Small intestine (tissue), 7 donors: Measurements from ENCODE around the gene CHML. TPM values are rescaled to one million over a fixed set of nuclear protein-coding genes. Genes with fewer than 3 reads are reported as not detected.
"Not testable (repeated sequence)": the region's sequence is repeated elsewhere in the genome, so short reads cannot be mapped to it uniquely, and the experiment has no call there.

Experiments used
- DNase-seq, 2 donors: peaks; one replicate each; pipeline versions ENCODE4 v3.0.0 to v3.0.0-alpha.2; 2013
- FAIRE-seq: peaks from 2 replicates; lab custom pipeline; 2012; peaks lifted over from hg19 to GRCh38; lab: Jason Lieb, UNC
- H3K27ac ChIP-seq, 3 donors: one replicate each; pipeline ENCODE4 v1.5.1; 2013; ENCODE audit warnings: low read length in 2 of 3, mild to moderate bottlenecking in 2 of 3, control low read depth in 1 of 3, inconsistent platforms in 1 of 3, low read depth in 1 of 3, moderate library complexity in 1 of 3
- H3K27me3 ChIP-seq, 3 donors: one replicate each; pipeline ENCODE4 v1.6.1; 2013; ENCODE audit warnings: low read length in 3 of 3, inconsistent platforms in 1 of 3; ENCODE audit not compliant: control insufficient read depth in 3 of 3, insufficient read depth in 3 of 3
- H3K36me3 ChIP-seq, 3 donors: one replicate each; pipeline ENCODE4 v1.6.1; 2013; ENCODE audit warnings: low read length in 3 of 3, inconsistent platforms in 1 of 3, low read depth in 1 of 3, mild to moderate bottlenecking in 1 of 3, moderate library complexity in 1 of 3; ENCODE audit not compliant: control insufficient read depth in 3 of 3, insufficient read depth in 2 of 3
- H3K4me1 ChIP-seq, 3 donors: one replicate each; pipeline ENCODE4 v1.6.1; 2013; ENCODE audit warnings: low read length in 2 of 3, inconsistent platforms in 1 of 3, low read depth in 1 of 3, mild to moderate bottlenecking in 1 of 3, moderate library complexity in 1 of 3; ENCODE audit not compliant: control insufficient read depth in 3 of 3, insufficient read depth in 2 of 3
- H3K4me3 ChIP-seq, 3 donors: one replicate each; pipeline ENCODE4 v1.5.1; 2013; ENCODE audit warnings: low read length in 3 of 3, control low read depth in 1 of 3, inconsistent platforms in 1 of 3, low read depth in 1 of 3, mild to moderate bottlenecking in 1 of 3, moderate library complexity in 1 of 3
- H3K9me3 ChIP-seq, 2 donors: one replicate each; pipeline ENCODE4 v1.6.1; 2013; ENCODE audit warnings: low read depth in 1 of 2, low read length in 1 of 2; ENCODE audit not compliant: control insufficient read depth in 2 of 2, insufficient read depth in 1 of 2
- WGBS, 3 donors: extraction: QIAGEN DNeasy Blood & Tissue Kit; methylation state at CpG; one replicate each; pipeline ENCODE4 v1.1.7; 2013; 5-methylcytosine and 5-hydroxymethylcytosine counted together
- polyA plus RNA-seq, 4 donors: library from polyadenylated mRNA; stranded (reverse) in 3 of 4; unstranded in 1 of 4; fragments of 200-250 nt in 3 of 4; fragments of 120-200 nt in 1 of 4; gene quantifications; one replicate each; pipeline versions ENCODE4 v1.2.1 to v1.2.3, GENCODE V29; 2013
- donor health status: healthy with polysubstance abuse.
- donor health status: control.
- donor health status: control.
- donor health status: Bipolar disorder and iron deficiency.
- donor health status: healthy.

CHML gene
- polyA plus RNA-seq, 4 donors: 1.3 to 16.0 (median 2.2) TPM

GRCh38 chr1:241678536-241678935 is 38.4 kb upstream of the CHML start:
- H3K27ac ChIP-seq: no peak overlapping the region
- no peak for DNase-seq
- WGBS, 3 donors: 69 to 89% (median 79%) methylated on average over 2 of the region's 2 CpGs
- no peak overlapping the region for H3K4me3 ChIP-seq
- no peaks in the 10 kb centered on the region for H3K9me3 ChIP-seq
- H3K27me3 ChIP-seq: no peaks in the 10 kb centered on the region
- FAIRE-seq: no peak
- no peaks in the 10 kb centered on the region for H3K36me3 ChIP-seq
- no peaks in the 10 kb centered on the region for H3K4me1 ChIP-seq

- FAIRE-seq (no peak), DNase-seq (peak; percentile 1 to 13)
- H3K4me3 ChIP-seq: no peak overlapping the region
- H3K27me3 ChIP-seq: peaks cover 0 to 3% (median 0%) of the 10 kb centered on the region in 3 donors
- no peaks in the 10 kb centered on the region for H3K4me1 ChIP-seq
- 20 to 59% (median 21%) methylated on average over 5 of the region's 5 CpGs for WGBS, 3 donors
- H3K9me3 ChIP-seq: no peaks in the 10 kb centered on the region
- H3K27ac ChIP-seq: peak overlapping the region in 1 of 3 donors; percentile 65
- no peaks in the 10 kb centered on the region for H3K36me3 ChIP-seq
Observed at GRCh38 chr1:241677201-241677600, 37.0 kb upstream of the CHML start.

GRCh38 chr1:241675983-241676382 is 35.8 kb upstream of the CHML start:
- 68 to 75% (median 69%) methylated on average over 4 of the region's 4 CpGs for WGBS, 3 donors
- FAIRE-seq (no peak), DNase-seq (no peak)
- H3K4me3 ChIP-seq: no peak overlapping the region
- H3K36me3 ChIP-seq: no peaks in the 10 kb centered on the region
- no peaks in the 10 kb centered on the region for H3K4me1 ChIP-seq
- H3K27ac ChIP-seq: no peak overlapping the region
- H3K27me3 ChIP-seq: peaks cover 0 to 3% (median 0%) of the 10 kb centered on the region in 3 donors
- no peaks in the 10 kb centered on the region for H3K9me3 ChIP-seq

GRCh38 chr1:241674805-241675384 is 34.7 kb upstream of the CHML start:
- WGBS, 3 donors: 96 to 98% (median 97%) methylated on average over 1 of the region's 1 CpG
- no peak for FAIRE-seq
- Histone ChIP-seq H3K27ac (no peak overlapping the region), H3K4me3 (no peak overlapping the region), H3K27me3 (peaks cover 0 to 3% (median 0%) of the 10 kb centered on the region in 3 donors), H3K4me1 (no peaks in the 10 kb centered on the region), H3K9me3 (no peaks in the 10 kb centered on the region), H3K36me3 (no peaks in the 10 kb centered on the region)
- no peak for DNase-seq

GRCh38 chr1:241672301-241672700 is 32.1 kb upstream of the CHML start:
- FAIRE-seq (no peak), DNase-seq (no peak)
- H3K27ac ChIP-seq: no peak overlapping the region
- no peak overlapping the region for H3K4me3 ChIP-seq
- H3K36me3 ChIP-seq: no peaks in the 10 kb centered on the region
- no peaks in the 10 kb centered on the region for H3K9me3 ChIP-seq
- 48 to 66% (median 53%) methylated on average over 1 of the region's 1 CpG for WGBS, 3 donors
- H3K4me1 ChIP-seq: no peaks in the 10 kb centered on the region
- peaks cover 0 to 3% (median 0%) of the 10 kb centered on the region in 3 donors for H3K27me3 ChIP-seq

GRCh38 chr1:241666419-241666818 is 26.2 kb upstream of the CHML start:
- H3K36me3 ChIP-seq: no peaks in the 10 kb centered on the region
- H3K27me3 ChIP-seq: no peaks in the 10 kb centered on the region
- H3K27ac ChIP-seq: no peak overlapping the region
- H3K4me1 ChIP-seq: no peaks in the 10 kb centered on the region
- FAIRE-seq (no peak), DNase-seq (no peak)
- WGBS, 3 donors: 86 to 92% (median 87%) methylated on average over 3 of the region's 3 CpGs
- no peaks in the 10 kb centered on the region for H3K9me3 ChIP-seq
- no peak overlapping the region for H3K4me3 ChIP-seq

GRCh38 chr1:241660424-241660972 is 20.3 kb upstream of the CHML start:
- DNase-seq (no peak), FAIRE-seq (no peak)
- Histone ChIP-seq H3K9me3 (peaks cover 0 to 2% of the 10 kb centered on the region in 2 donors), H3K27me3 (no peaks in the 10 kb centered on the region), H3K36me3 (no peaks in the 10 kb centered on the region), H3K4me1 (no peaks in the 10 kb centered on the region), H3K27ac (no peak overlapping the region), H3K4me3 (no peak overlapping the region)
- 81 to 92% (median 89%) methylated on average over 5 of the region's 5 CpGs for WGBS, 3 donors

- WGBS, 3 donors: 91 to 92% (median 91%) methylated on average over 2 of the region's 2 CpGs
- not testable (repeated sequence) for H3K9me3 ChIP-seq, H3K4me3 ChIP-seq, H3K27me3 ChIP-seq, H3K36me3 ChIP-seq, H3K27ac ChIP-seq, DNase-seq, FAIRE-seq, H3K4me1 ChIP-seq
Observed at GRCh38 chr1:241659016-241659415, 18.8 kb upstream of the CHML start.
